Head of caudate nucleus (tissue), 42 donors: ENCODE results near the gene COL4A4.
"Not testable (repeated sequence)": the region's sequence is repeated elsewhere in the genome, so short reads cannot be mapped to it uniquely, and the experiment has no call there.

ENCODE experiments used
- DNase-seq, 42 donors: peaks; one replicate each; pipeline versions ENCODE4 v3.0.0 to v3.0.0-alpha.2; 2020 to 2021; ENCODE audit warnings: mixed read lengths in 7 of 42
- intact Hi-C: fragments of 100-400 bp; cut with DNase I; formaldehyde crosslinking; loops from one replicate; pipeline ENCODE4 v1.15.0; 2022

Gene COL4A4

GRCh38 chr2:227163998-227164762 lies at the start of gene COL4A4, which contains the start of gene COL4A3:
TSS of gene COL4A4 (minus strand) at chr2:227164205. CDS start at chr2:227147483, 16,722 bp downstream.
TSS of gene COL4A3 (plus strand) at chr2:227164624. CDS start at chr2:227164727, 103 bp downstream.
- intact Hi-C loops = no loop called here
- peak in 6 of 42 donors; percentile 3 to 27 (median 6) for DNase-seq

DNA sequence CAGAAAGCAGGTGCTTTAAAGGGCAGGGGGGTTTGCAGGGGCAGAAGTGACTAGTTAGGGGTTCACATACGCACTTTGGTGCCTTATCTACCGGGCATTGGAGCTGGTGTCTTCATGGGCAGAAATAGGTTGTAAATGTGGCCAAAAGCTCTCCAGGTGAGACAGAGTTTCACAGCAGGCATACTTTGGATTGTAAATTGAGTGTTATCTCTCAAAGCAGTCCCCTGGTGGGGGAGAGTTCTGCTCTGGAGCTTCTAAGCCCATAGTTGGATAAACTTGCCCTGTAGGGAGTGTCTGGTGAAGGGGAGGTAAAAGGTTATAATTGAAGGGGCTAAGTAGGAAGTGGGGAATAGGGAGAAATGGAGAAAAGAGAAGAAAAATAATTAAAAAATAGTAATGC lies 43.6 kb upstream of the COL4A4 start:
- intact Hi-C loops = no loop called here

DNA sequence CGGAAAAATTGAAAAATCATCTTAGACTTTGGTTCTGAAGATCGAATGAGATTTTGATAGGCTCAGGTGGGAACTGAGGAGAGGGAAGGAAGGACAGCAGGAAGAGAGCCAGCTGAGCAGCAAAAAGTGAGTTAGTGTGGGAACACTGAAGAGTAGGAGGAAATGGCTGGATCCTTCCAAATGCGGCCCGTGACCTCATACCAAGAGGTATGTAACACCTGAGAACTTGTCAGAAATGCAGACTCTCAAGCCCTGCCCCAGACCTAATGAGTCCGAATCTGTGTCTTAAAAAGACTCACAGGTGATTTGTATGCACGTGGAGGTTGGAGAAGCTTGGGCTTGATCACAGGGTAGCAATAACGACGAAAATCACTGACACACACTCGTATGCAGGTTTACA lies 42.4 kb upstream of the COL4A4 start:
- intact Hi-C loops = no loop called here
- DNase-seq = no peak

More for the DNA sequence above, 43.6 kb upstream of the COL4A4 start:
- no peak for DNase-seq

DNA sequence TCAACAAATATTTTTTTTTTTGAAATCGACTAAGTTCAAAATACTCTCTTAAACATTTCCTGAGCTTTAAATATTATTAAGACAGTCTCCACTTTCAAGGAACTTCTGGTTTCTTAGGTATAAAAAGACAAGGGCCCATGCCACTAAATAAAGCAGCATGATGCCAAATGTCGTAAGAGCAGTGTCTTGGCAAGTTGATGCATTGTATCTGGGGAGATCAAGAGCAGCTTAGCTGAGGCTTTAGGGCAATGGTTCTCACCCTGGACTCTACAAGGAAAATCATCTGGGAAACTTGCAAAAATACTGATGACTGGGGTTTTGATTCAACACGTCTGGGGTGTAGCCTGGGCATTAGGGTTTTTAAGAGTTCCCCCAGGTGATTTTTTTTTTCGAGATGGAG lies 41.7 kb upstream of the COL4A4 start:
- intact Hi-C loops = no loop called here
- no peak for DNase-seq

GRCh38 chr2:227204452-227204851 lies 40.4 kb upstream of the COL4A4 start:
- no peak for DNase-seq
- intact Hi-C loops = no loop called here

DNA sequence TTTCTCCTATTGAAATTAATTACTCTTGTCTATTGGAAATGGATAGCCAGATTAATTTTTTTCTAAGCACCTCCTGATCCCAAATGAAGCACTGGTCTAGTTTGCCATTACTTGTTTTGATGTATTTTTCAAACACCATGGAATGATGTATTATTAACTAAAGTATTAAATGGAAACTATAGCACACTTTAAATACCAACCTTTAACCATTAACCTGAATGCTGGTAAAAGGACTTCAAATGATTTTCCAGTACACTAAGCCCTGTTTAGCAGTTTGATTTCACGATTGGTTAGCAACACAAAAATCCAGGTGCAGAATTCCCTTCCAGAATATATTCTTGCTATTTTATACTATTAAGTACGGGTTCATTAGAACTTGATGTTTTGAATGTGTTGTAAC lies 37.8 kb upstream of the COL4A4 start:
- DNase-seq = no peak
- intact Hi-C loops = no loop called here

DNA sequence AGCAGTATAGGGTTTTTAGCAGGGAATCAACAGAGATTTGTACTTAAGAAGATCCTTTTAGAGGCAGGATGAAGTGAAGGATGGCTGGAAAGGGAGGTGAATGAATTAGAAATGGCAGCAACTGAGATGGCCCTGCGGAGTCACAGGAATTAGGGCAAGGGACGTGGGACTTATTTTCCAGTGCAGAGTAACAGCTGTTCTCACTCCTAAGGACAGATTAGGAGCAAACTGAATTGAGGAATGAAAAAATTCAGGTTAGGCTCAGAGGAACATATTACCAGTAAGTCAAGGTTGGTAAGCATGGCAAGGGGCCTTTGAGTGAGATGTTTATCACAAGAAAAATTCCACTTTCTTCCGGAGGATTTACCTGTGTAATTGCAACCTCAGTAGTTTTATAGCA lies 34.9 kb upstream of the COL4A4 start:
- DNase-seq = no peak

DNA sequence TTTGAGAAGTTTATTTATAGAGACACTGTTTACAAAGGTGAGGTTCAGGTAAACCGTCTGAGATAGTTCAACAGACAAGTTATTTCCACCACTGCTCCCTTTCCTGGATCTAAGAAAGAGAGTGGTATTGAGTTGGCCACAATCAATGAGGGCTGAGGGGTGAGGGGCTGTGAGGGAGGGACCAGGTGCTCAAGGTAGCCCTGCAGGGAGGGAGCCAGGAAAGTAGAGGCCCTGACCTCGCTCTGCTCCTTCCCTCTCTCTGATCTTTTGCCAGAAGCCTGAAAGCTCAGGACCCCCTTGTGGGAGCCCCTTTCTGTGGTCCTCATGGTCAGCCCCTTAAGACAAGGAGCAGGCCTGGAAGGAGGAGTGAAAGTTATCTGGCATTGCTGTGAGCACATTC lies 30.2 kb upstream of the COL4A4 start:
- intact Hi-C loops = no loop called here

More for the DNA sequence above, 34.9 kb upstream of the COL4A4 start:
- intact Hi-C loops = no loop called here

DNA sequence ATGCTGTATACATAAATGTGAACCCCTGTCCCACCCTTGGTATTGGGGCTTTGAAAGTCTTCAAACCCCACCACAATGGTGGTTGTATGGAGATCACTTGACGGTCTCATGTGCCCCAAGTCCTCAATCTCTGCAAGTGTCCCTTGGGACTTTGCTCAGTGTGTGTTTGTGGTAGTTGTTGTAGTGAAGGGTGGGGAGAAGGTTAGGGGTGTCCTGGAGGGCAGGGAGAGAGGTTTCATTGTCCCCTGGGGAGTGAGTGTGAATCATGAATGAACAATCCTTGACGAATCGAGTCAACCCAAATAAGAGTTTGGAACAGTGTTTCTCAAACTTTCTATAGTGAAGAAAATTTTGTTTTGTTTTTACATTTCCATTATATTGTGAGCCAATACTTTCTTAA lies 28.5 kb upstream of the COL4A4 start:
- no peak for DNase-seq
- intact Hi-C loops = no loop called here

More for the DNA sequence above, 30.2 kb upstream of the COL4A4 start:
- no peak for DNase-seq

GRCh38 chr2:227191367-227191766 lies 27.4 kb upstream of the COL4A4 start:
- intact Hi-C loops = no loop called here
- DNase-seq = no peak

DNA sequence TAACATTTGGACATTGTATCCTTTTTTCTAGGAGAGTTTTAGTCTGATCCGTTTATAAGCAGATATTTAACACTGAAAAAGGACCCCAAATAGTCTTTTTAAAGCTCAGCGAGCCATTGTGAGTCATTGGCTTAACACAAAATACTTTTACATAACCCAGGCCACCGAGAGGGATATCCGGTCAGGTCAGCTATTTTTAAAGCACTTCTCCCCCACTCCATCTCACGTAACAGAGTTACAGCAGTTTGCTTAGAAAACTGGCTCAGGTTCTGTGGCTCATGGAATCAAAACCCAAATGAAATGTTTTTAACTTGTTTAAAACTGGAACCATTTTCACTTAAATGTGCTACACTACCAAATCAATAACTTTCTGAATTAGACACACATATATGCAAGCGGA lies 24.3 kb upstream of the COL4A4 start:
- intact Hi-C loops = no loop called here
- DNase-seq = no peak

DNA sequence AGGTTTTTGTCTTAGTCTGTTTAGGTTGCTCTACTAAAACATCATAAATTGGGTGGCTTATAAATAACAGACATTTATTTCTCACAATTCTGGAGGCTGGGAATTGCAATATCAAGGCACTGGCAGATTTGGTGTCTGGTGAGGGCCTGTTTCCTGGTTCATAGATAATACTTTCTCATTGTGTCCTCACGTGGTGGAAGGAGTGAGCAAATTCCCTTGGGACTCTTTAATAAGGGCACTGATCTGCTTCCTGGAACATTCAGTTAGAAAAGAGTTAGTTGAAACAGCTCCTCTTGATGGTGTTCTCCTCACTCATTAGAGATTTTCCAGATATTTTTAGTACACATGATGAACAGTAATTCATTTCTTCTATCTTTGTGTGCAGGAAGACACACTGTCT lies 22.7 kb upstream of the COL4A4 start:
- intact Hi-C loops = no loop called here
- no peak for DNase-seq

DNA sequence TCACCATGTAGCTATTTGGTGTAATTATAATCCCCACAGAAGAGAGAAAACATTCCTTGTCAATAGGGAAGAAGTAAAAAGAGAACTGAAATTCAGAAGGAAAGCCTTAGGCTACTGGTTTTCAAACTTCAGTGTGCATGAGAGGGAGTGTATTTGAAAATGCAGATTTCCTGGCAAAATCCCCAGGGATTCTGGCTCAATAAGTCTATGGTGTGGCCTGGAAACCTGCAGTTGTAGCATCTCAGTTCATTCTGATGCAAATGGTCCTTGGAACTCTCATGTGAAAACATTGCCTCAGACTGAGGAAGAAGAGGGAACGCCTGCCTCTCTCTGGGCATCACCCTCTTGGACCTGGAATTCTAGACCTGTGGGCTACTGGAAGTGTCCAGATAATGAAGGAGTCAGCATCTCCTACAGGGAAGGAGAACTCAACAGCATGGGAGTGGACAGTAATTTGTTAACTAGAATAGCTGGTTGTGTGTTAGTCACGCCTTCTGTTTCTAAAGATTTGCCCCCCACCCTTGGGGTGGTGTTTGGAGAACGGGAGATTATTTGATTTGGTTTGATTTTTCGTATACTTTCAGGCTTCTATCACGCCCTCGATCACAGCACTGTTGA lies 21.7 kb upstream of the COL4A4 start:
- no peak for DNase-seq
- intact Hi-C loops = no loop called here

DNA sequence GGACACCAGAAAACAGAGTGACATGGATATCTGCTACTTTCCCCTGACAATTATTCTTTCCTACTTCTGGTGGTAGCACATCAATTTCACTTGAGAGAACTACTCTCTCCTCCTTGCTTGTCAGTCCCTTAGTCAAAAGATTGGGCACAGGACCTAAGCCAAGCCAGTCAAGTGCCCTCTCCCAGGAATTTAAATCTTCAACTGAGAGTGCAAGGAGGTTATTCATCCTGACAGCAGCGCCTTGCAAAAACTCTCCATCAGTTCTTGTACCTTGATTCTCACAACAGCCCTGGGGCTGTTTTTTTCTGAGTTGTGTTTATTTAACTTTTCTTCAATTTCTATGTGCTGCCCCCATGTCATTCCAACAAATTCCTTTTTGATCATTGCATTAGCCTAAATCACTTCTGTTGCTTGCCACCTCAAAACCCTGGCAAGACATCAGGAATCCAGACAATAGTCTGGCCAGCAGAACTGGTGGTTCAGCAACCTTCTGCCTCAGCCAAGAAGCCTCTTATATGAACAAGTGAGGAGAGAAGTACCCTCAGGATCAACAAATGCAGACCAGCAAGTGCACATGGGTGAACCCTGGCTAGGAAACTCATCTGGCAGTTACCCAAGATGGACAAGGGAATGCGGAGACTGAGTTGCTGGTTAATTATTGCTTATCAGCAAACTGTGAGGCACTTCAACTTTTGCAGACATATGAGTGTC lies 19.8 kb upstream of the COL4A4 start:
- no peak for DNase-seq
- intact Hi-C loops = no loop called here

DNA sequence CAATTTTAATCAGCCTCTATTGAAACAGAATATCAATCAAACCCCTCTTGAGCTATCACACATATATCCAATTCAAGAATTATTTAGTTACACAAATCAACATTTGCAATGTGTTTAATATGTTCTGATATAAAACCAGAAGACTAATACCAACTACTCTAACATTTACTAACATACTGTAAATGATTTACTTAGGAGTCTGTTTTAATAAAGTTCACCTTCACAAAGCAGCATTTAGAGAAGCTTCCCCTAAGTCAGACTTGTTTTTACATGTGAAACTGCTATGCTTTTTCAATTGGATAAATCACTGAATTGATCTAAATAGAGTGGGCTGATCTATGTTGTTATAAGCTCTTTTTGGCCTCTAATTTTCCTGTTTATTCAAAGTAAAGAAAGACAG lies 18.8 kb upstream of the COL4A4 start:
- intact Hi-C loops = no loop called here
- DNase-seq = no peak

DNA sequence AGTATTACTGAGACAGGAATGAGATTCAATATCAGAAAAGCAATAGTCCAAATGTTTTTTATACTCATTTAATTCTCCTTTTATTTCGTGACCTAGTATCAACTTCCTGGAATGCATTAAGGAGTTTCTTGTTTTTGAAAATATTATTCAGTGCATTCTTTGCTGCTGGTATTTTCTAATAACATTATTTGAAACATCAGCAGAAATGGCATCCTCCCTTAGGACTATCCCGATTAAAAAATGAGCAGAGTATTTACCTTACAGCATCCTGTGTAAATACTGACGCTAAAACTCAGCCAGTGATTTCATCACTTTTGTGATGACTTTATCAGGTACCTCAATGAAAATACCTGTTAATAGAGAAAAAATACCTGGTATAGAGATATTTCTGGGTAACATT lies 16.8 kb upstream of the COL4A4 start:
- intact Hi-C loops = no loop called here

GRCh38 chr2:227179988-227180685 lies 16.1 kb upstream of the COL4A4 start:
- intact Hi-C loops = no loop called here
- peak in 7 of 42 donors; percentile 5 to 44 (median 16) for DNase-seq

More for the DNA sequence above, 16.8 kb upstream of the COL4A4 start:
- DNase-seq = no peak

DNA sequence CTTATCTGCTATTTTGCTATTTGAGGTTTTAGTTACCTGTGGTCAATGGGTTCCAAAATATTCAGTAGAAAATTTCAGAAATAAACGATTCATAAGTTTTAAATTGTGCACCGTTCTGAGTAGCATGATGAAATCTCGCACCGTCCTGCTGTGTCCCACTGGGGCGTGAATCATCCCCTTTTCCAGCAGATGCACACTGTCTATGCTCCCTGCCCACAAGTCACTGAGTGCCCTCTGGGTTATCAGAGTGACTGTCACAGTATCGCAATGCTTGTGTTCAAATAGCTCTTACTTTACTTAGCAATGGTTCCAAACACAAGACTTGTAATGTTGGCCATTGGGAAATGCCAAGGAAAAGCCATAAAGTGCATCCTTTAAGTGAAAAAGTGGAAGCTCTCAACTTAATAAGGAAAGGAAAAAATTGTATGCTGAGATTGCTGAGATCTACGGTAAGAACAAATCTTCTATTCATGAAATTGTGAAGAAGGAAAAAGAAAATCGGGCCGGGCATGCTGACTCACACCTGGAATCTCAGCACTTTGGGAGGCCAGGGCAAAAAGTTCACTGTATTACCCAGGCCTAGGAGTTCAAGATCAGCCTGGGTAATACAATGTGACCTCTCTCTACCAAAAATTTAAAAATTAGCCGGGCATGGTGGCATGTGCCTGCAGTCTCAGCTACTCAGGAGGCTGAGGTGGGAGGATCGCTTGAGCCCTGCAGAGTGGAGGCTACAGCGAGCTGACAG lies 13.8 kb upstream of the COL4A4 start:
- intact Hi-C loops = no loop called here
- DNase-seq = no peak

- intact Hi-C loops, DNase-seq: not testable (repeated sequence)
These were observed 7.8 kb upstream of the COL4A4 start for GRCh38 chr2:227171779-227172178.
